HG03280 (cell line): ENCODE results near the gene CKM.
"Not testable (repeated sequence)": the region's sequence is repeated elsewhere in the genome, so short reads cannot be mapped to it uniquely, and the experiment has no call there.

Experiments used
- ATAC-seq: cut with Tn5 transposase; IDR thresholded peaks from one replicate; pipeline ENCODE4 v1.9.1; 2021; ENCODE audit warnings: mild to moderate bottlenecking, moderate library complexity; ENCODE audit not compliant: unreplicated experiment

Gene CKM

GRCh38 chr19:45349430-45349941 is 26.8 kb upstream of the CKM start:
- no peak for ATAC-seq

- ATAC-seq: no peak
Observed at GRCh38 chr19:45349126-45349415, 26.4 kb upstream of the CKM start.

DNA sequence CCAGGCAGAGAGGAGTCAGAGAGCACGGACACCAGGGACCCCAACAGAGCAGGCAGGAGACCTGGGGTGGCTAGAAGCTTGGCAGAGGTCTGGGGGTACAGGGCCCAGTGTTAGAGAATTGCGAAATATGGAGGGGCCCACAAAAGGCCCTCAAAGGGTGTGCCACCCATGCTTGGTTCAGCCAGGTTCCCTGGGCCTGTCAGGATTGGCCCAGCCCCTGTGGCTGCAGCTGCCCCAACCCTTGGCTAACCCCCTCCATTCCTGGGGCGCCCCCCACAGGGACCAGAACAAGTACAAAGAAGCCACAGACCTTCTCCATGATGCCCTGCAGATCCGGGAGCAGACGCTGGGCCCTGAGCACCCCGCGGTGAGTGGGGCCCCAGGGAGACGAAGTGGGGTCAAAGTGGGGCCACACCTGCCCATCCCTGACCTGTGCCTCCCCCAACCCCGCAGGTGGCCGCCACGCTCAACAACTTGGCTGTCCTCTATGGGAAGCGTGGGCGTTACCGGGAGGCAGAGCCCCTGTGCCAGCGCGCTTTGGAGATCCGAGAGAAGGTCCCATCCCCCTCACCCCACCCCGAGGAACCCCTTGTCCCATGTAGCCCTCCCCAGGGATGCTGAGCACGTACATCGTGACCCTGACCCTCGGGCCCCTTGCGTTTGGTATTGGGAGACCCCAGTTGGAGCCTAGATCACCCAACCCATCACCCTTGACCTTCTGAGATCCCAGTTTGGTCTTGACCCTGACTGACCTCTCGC is 25.9 kb upstream of the CKM start:
- ATAC-seq: no peak

- no peak for ATAC-seq
Observed at GRCh38 chr19:45347570-45348366, 25.1 kb upstream of the CKM start.

DNA sequence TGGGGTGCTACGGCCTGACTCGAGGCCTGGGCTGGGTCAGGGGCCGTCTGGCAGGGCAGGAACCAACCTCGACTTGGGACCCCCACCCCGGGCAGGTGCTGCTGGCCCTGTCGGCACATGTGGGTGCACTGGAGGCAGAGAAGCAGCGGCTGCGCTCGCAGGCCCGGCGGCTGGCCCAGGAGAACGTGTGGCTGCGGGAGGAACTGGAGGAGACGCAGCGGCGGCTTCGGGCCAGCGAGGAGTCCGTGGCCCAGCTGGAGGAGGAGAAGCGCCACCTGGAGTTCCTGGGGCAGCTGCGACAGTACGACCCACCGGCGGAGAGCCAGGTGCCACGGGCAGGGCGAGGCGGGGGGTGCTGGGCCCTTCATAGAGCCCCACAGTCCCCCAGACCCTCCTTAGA is 23.8 kb upstream of the CKM start:
- ATAC-seq: no peak

- no peak for ATAC-seq
Observed at GRCh38 chr19:45345506-45345860, 22.8 kb upstream of the CKM start.

- ATAC-seq: no peak
Observed at GRCh38 chr19:45344621-45345505, 22.2 kb upstream of the CKM start.

DNA sequence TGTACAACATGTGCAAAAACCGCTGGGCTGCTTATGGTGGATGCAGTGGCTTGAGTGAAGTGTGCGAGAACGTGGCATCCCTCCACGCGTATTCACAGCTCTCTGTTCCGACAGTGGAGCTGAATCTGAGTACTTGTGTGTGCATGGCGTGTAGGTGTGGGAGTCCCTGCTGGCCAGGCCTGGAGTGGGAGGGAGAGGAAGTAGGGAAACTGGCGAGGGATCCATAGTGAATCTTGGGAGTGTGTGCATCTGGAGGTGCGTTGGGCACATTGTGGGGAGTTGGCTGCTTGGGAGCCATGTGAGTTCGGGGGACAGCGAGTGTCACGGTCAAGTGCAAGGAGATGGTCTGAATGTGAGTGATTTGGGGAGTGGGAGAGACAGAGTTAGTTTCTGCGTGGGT is 20.2 kb upstream of the CKM start:
- ATAC-seq: no peak

- no peak for ATAC-seq
Observed at GRCh38 chr19:45340899-45341453, 18.3 kb upstream of the CKM start.

- ATAC-seq: no peak
Observed at GRCh38 chr19:45340232-45340898, 17.7 kb upstream of the CKM start, which contains the start of gene KLC3. Gene KLC3, plus strand, starts transcription at chr19:45340750. Its CDS starts 4,792 bp downstream, at chr19:45345542.

GRCh38 chr19:45339629-45340028 is 17.0 kb upstream of the CKM start:
- no peak for ATAC-seq

DNA sequence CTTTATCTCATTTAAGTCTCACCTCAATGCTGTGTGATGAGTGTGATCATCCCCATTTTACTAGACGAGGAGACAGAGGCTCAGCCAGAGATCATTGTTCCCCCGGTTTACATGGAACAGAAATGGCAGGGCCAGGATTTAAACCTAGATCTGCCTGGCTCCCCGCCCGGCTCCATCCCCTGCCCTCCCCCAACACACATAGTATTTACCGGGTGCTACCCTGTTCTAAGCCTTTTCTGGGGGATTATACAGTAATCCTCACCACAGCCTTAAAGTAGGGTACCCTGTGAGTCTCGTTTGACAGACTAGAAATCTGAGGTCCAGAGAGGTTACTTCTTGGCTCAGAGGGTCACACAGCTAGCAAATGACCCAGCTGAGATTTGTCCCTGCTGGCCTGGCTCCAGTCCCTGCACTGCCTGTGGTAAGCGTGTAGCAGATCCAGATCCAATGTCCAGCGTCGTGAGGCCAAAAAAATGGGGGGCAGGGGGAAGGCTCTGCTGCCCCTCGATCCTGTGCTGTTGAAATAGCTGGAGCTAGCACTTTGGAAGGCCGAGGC is 14.1 kb upstream of the CKM start:
- ATAC-seq: no peak

DNA sequence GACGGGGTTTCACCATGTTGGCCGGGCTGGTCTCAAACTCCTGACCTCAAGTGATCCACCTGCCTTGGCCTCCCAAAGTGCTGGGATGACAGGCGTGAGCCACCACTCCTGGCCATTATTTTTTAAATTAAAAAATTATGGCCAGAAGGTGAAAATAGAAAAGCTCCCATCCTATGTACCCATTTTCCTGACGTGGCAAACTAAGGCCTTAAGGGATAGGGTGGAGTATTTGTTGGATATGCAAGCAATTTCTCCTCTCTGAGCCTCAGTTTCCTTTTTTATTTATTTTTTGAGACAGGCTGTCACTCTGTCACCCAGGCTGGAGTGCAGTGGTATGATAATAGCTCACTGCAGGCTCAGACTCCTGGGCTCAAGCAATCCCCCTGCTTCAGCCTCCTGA is 12.2 kb upstream of the CKM start:
- not testable (repeated sequence) for ATAC-seq

- no peak for ATAC-seq
Observed at GRCh38 chr19:45333609-45334303, 11.1 kb upstream of the CKM start.

- ATAC-seq: no peak
Observed at GRCh38 chr19:45331411-45331810, 8.7 kb upstream of the CKM start.

DNA sequence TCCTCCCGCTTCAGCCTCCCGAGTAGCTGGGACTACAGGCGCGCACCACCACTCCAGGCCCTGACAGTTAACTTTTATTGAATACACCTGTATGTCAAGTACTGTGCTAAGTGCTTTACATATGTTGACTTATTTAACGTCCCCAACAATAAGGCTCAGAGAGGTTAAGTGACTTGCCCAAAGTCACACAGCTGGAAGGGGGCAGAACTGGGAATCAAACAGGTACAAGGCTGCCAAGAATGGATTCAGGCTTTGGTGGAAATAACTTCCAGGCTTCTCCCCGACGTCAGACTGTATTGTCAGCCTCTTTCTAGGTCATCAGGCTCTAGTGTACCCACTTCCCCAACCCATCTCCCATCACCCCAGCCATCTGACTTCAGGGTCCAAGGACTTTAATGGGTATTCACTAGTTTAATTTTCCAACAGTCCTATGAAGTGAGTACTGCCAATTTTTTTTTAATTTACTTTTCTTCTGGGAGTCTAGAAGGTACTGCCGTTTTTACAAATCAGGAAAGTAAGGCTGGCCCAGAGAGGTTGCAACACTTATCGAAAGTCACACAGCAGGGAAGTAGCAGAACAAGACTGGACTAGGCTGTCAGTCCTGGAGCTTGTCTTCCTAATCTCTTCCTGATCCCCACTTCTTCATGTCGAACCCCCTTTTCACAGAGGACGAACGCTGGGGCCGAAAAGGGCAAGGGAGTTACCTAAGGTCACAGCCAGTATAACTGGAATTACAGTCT is 4.9 kb upstream of the CKM start:
- no peak for ATAC-seq

DNA sequence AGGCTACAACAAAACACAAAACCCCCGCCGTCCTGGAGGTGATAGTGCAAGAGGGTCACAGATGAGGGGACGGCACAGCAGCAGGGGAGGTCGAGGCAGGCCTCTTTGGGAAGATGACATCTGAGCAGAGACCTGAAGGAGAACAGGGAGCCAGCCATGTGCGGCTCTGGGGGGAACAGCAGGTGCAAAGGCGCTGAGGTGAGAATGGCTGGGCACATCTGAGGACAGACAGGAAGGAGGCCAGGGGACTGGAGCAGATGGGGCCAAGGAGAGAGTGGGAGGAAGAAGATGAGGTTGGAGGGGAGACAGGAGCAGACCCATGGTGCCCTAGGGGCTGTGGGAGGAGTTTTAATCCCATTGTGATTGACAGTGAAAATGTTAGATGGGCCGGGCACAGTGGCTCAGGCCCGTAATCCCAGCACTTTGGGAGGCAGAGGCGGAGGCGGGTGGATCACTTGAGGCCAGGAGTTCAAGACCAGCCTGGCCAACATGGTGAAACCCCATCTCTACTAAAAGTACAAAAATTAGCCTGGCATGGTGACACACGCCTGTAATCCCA is 1.8 kb upstream of the CKM start:
- no peak for ATAC-seq

DNA sequence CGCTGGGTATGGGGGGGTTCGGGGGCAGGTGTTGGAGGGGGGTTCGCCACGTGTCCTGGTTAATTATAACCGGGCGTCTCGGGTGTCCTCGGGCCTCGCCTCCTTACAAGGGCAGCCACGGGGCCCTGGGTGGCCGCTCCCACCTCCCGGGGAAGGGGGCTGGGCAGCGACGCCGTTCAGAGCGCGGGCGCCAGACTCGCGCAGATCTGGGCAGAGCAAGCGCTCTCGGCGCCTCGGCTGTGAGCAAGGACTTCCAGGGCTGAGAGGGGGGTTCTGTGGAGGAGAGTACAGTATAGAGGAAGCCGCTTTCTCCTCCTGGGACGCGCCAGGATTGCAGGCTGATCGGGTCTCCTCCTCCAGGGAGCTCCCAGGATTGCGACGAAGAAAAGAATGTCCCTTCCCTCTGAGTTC is 1.0 kb upstream of the CKM start:
- no peak for ATAC-seq

- ATAC-seq: no peak
Observed at GRCh38 chr19:45322311-45322710, 364 bp downstream of the CKM start.
